SK-N-SH (cell line): ENCODE data around the gene PRCC. TPM values are rescaled to one million over a fixed set of nuclear protein-coding genes. Genes with fewer than 3 reads are reported as not detected.

Source experiments
- CTCF ChIA-PET: fragments of 300-600, 350-600 bp; formaldehyde crosslinking; extraction: SDS; loops from one replicate; lab custom pipeline; 2021; lab: Yijun Ruan, JAX
- POLR2A ChIA-PET: fragments of 350-600 bp; sonication (Branson Sonifier 250); formaldehyde crosslinking; extraction: SDS; loops from one replicate; lab custom pipeline; 2020; ENCODE audit warnings: antibody characterized with exemption, inconsistent platforms; lab: Yijun Ruan, JAX
- DNase-seq: peaks from one replicate; pipeline ENCODE4 v3.0.0; 2012
- H2AFZ ChIP-seq: fragments of 200-600 bp; sonication (generic); 2 replicates; pipeline ENCODE4 v1.8.1; 2016; ENCODE audit warnings: antibody characterized with exemption, mild to moderate bottlenecking, low read depth
- H3F3A ChIP-seq: fragments of 200-600 bp; sonication (generic); replicated peaks from 2 replicates; pipeline ENCODE3; 2016; ENCODE audit warnings: antibody characterized with exemption, mild to moderate bottlenecking; ENCODE audit not compliant: insufficient read depth
- H3K27ac ChIP-seq, 2 experiments: fragments of 200-500 bp in 1 of 2; fragments of 200-600 bp in 1 of 2; sonication (Bioruptor generic) in 1 of 2; sonication (generic), shearing (Covaris generic) in 1 of 2; 2 replicates each; pipeline versions ENCODE4 v1.5.1 to v1.6.1; 2014 to 2016; ENCODE audit warnings: low read depth in 2 of 2, inconsistent platforms in 1 of 2, low read length in 1 of 2, mild to moderate bottlenecking in 1 of 2, mixed read lengths in 1 of 2
- H3K27me3 ChIP-seq: fragments of 200-600 bp; sonication (generic), shearing (Covaris generic); 2 replicates; pipeline ENCODE4 v1.6.1; 2016; ENCODE audit warnings: mixed run types; ENCODE audit not compliant: insufficient read depth
- H3K36me3 ChIP-seq, 2 experiments: fragments of 200-500 bp in 1 of 2; fragments of 200-600 bp in 1 of 2; sonication (Bioruptor generic) in 1 of 2; sonication (generic) in 1 of 2; replicated peaks in 1 of 2; 2 replicates each; pipeline versions ENCODE3 to v1.5.1; 2014 to 2016; ENCODE audit warnings: low read length in 1 of 2, mild to moderate bottlenecking in 1 of 2; ENCODE audit not compliant: insufficient read depth in 2 of 2, control insufficient read depth in 1 of 2
- H3K4me1 ChIP-seq, 2 experiments: fragments of 200-500 bp in 1 of 2; fragments of 200-600 bp in 1 of 2; sonication (Bioruptor generic) in 1 of 2; sonication (generic), shearing (Covaris generic) in 1 of 2; 2 replicates each; pipeline versions ENCODE4 v1.5.1 to v1.6.1; 2014 to 2016; ENCODE audit warnings: low read depth in 1 of 2, low read length in 1 of 2, mixed run types in 1 of 2; ENCODE audit not compliant: insufficient read depth in 2 of 2, control insufficient read depth in 1 of 2
- H3K4me2 ChIP-seq: fragments of 200-600 bp; sonication (generic), shearing (Covaris generic); 2 replicates; pipeline ENCODE4 v1.6.1; 2017; ENCODE audit warnings: mixed run types
- H3K4me3 ChIP-seq, 2 experiments: fragments of 200-500 bp in 1 of 2; fragments of 200-600 bp in 1 of 2; sonication (Bioruptor generic) in 1 of 2; sonication (generic), shearing (Covaris generic) in 1 of 2; 2 replicates each; pipeline versions ENCODE4 v1.5.1 to v1.8.1; 2014 to 2016; ENCODE audit warnings: low read depth in 2 of 2, inconsistent platforms in 1 of 2, low read length in 1 of 2, mild to moderate bottlenecking in 1 of 2, mixed read lengths in 1 of 2, moderate library complexity in 1 of 2
- H3K79me2 ChIP-seq: fragments of 200-600 bp; sonication (generic); 2 replicates; pipeline ENCODE4 v1.8.1; 2017; ENCODE audit warnings: mild to moderate bottlenecking; ENCODE audit not compliant: insufficient read depth
- H3K9ac ChIP-seq: fragments of 200-600 bp; sonication (generic); 2 replicates; pipeline ENCODE4 v1.6.1; 2017; ENCODE audit warnings: mixed run types
- H3K9me2 ChIP-seq: fragments of 200-600 bp; sonication (generic); 2 replicates; pipeline ENCODE4 v1.6.1; 2017; ENCODE audit warnings: mixed run types
- H3K9me3 ChIP-seq: fragments of 200-600 bp; sonication (generic); 2 replicates; pipeline ENCODE4 v1.6.1; 2017; ENCODE audit warnings: mixed run types, mild to moderate bottlenecking, moderate library complexity
- H4K20me1 ChIP-seq: fragments of 200-600 bp; sonication (generic); 2 replicates; pipeline ENCODE4 v1.6.1; 2017; ENCODE audit warnings: mild to moderate bottlenecking, mixed run types; ENCODE audit not compliant: insufficient read depth
- CHD2 ChIP-seq: fragments of 150-350 bp; IDR thresholded peaks from 2 replicates; pipeline ENCODE4 v1.6.1; 2018; ENCODE audit warnings: low read length; ENCODE audit not compliant: partially characterized antibody
- ELF1 ChIP-seq: IDR thresholded peaks from 2 replicates; pipeline ENCODE4 v1.4.0; 2012
- EP300 ChIP-seq, 2 experiments: IDR thresholded peaks; 2 replicates each; pipeline versions ENCODE4 v1.4.0 to v1.6.1; 2012; ENCODE audit warnings: borderline replicate concordance in 1 of 2, low read depth in 1 of 2, low read length in 1 of 2
- MEF2A ChIP-seq: IDR thresholded peaks from 2 replicates; pipeline ENCODE4 v1.4.0; 2012; ENCODE audit warnings: low read depth, borderline replicate concordance
- MXI1 ChIP-seq: IDR thresholded peaks from 2 replicates; pipeline ENCODE4 v1.6.1; 2012; ENCODE audit warnings: mild to moderate bottlenecking, low read depth, low read length, improper control_type of control experiment
- NRF1 ChIP-seq: IDR thresholded peaks from 2 replicates; pipeline ENCODE4 v1.6.1; 2012; ENCODE audit warnings: low read depth, mild to moderate bottlenecking, low read length
- PBX3 ChIP-seq: IDR thresholded peaks from 2 replicates; pipeline ENCODE4; 2012
- RAD21 ChIP-seq: IDR thresholded peaks from 2 replicates; pipeline ENCODE4 v1.6.1; 2012; ENCODE audit warnings: mild to moderate bottlenecking, low read length
- RCOR1 ChIP-seq: fragments of 150-350 bp; IDR thresholded peaks from 2 replicates; pipeline ENCODE4 v1.6.1; 2017; ENCODE audit warnings: antibody characterized with exemption, low read length
- RXRA ChIP-seq: IDR thresholded peaks from 2 replicates; pipeline ENCODE4 v1.4.0; 2012; ENCODE audit warnings: low read depth, mild to moderate bottlenecking, borderline replicate concordance
- SIN3A ChIP-seq: IDR thresholded peaks from 2 replicates; pipeline ENCODE4 v1.6.1; 2012; ENCODE audit warnings: low read depth, mild to moderate bottlenecking, low read length, moderate library complexity, borderline replicate concordance
- SMC3 ChIP-seq: IDR thresholded peaks from 2 replicates; pipeline ENCODE4 v1.6.1; 2012; ENCODE audit warnings: low read depth, low read length, improper control_type of control experiment
- TAF1 ChIP-seq: IDR thresholded peaks from 2 replicates; pipeline ENCODE4 v1.6.1; 2012; ENCODE audit warnings: low read depth, mild to moderate bottlenecking, low read length, moderate library complexity, borderline replicate concordance
- TCF12 ChIP-seq: IDR thresholded peaks from 2 replicates; pipeline ENCODE4 v1.4.0; 2012
- TEAD4 ChIP-seq: IDR thresholded peaks from 2 replicates; pipeline ENCODE4 v1.4.0; 2012; ENCODE audit warnings: mild to moderate bottlenecking, borderline replicate concordance; ENCODE audit not compliant: insufficient read depth
- YY1 ChIP-seq: IDR thresholded peaks from 2 replicates; pipeline ENCODE4 v1.4.0; 2012; ENCODE audit warnings: low read depth, mild to moderate bottlenecking
- ZBTB33 ChIP-seq: IDR thresholded peaks from 2 replicates; pipeline ENCODE4 v1.4.0; 2012; ENCODE audit warnings: low read depth, borderline replicate concordance
- WGBS: methylation state at CpG from one replicate; pipeline ENCODE4 v1.1.6; 2017; ENCODE audit warnings: low lambda C conversion rate; 5-methylcytosine and 5-hydroxymethylcytosine counted together
- polyA plus RNA-seq, 3 experiments: library from polyadenylated mRNA; depleted of rRNA; stranded (reverse); fragments of >200 nt; gene quantifications; 2 replicates each; pipeline ENCODE4 v1.2.3, GENCODE V29; 2012
- TF ChIP-seq, protein P1 (sequence below): fragments of 150-350 bp; IDR thresholded peaks from 2 replicates; pipeline ENCODE4 v1.6.1; 2016; ENCODE audit warnings: mild to moderate bottlenecking, low read depth, low read length
- TF ChIP-seq, protein P2 (sequence below): fragments of 200-600 bp; sonication (generic); IDR thresholded peaks from 2 replicates; pipeline ENCODE4 v1.6.1; 2017; ENCODE audit warnings: antibody characterized with exemption, mild to moderate bottlenecking, moderate library complexity

Gene PRCC
- polyA plus RNA-seq, 1 of the 3 experiments (the other 2 are of a cell fraction) = 39.2 TPM

GRCh38 chr1:156775799-156776198 is 8.5 kb downstream of the PRCC start:
- peaks cover 12 to 13% of the 10 kb centered on the region in 2 experiments for H3K36me3 ChIP-seq
- DNase-seq = no peak
- H3K4me1 ChIP-seq = peaks cover 20 to 34% of the 10 kb centered on the region in 2 experiments; a peak in 3 of 4 replicates
- peaks cover 97% of the 10 kb centered on the region for H3K79me2 ChIP-seq
- POLR2A ChIA-PET = no interaction called here
- H2AFZ ChIP-seq = no peak overlapping the region
- H3K27me3 ChIP-seq = no peaks in the 10 kb centered on the region
- H3K9ac ChIP-seq = 0 out of 2 replicates have a peak overlapping the region, but pooled peaks have one; percentile 21
- peaks cover 18% of the 10 kb centered on the region for H3F3A ChIP-seq
- no peaks in the 10 kb centered on the region for H3K9me2 ChIP-seq
- no peak overlapping the region for H3K4me2 ChIP-seq
- H4K20me1 ChIP-seq = peaks cover 78% of the 10 kb centered on the region
- 70% methylated on average over 4 of the region's 5 CpGs for WGBS
- TF ChIP-seq RXRA = no peak
- no peak for TF ChIP-seq YY1
- no peak for TF ChIP-seq TCF12
- no peak for TF ChIP-seq SMC3
- TF ChIP-seq MXI1 = no peak
- TF ChIP-seq ELF1 = no peak
- no peak for TF ChIP-seq TAF1
- TF ChIP-seq RCOR1 = no peak
- TF ChIP-seq NRF1 = no peak
- no peak for TF ChIP-seq ZBTB33
- TF ChIP-seq PBX3 = no peak
- TF ChIP-seq, protein P1, sequence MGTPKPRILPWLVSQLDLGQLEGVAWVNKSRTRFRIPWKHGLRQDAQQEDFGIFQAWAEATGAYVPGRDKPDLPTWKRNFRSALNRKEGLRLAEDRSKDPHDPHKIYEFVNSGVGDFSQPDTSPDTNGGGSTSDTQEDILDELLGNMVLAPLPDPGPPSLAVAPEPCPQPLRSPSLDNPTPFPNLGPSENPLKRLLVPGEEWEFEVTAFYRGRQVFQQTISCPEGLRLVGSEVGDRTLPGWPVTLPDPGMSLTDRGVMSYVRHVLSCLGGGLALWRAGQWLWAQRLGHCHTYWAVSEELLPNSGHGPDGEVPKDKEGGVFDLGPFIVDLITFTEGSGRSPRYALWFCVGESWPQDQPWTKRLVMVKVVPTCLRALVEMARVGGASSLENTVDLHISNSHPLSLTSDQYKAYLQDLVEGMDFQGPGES = no peak
- TF ChIP-seq, all 33 proteins: peak for 0
- Histone ChIP-seq H3K9me3 (no peaks in the 10 kb centered on the region), H3K27ac (no peak overlapping the region; a peak in 1 of 4 replicates), H3K4me3 (no peak overlapping the region)
- CTCF ChIA-PET = interaction anchor here (0.7 to 1.9 kb wide), 8 partner anchors 15 to 87 kb away, joined by 3 to 9 read pairs (median 4); partner anchors contain the start of gene NTRK1

DNA sequence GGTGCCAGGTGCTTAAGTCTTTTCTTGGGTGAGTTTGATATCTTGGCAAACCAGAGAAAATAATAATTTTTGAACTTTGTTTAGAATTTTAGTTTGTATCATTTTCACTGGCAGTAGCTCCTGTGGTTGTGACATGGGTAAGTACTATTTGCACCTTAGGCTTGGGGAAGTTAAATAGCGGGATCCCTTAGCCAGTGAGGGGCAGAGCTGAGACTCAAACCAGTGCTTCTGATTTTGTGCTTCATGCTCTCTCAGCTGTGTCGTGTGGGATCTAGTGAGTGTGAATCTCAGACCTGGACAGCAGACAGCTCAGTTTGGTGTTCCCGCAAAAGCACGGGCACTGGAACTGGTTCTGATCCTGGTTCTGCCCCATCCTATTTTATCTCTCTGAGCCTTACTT is 9.6 kb downstream of the PRCC start:
- Histone ChIP-seq H3K4me2 (no peak overlapping the region), H3F3A (peaks cover 24% of the 10 kb centered on the region), H3K36me3 (peaks cover 6 to 7% of the 10 kb centered on the region in 2 experiments), H3K27ac (peak overlapping the region in 1 of 2 experiments; percentile 39; a peak in 2 of 4 replicates), H3K9me2 (no peaks in the 10 kb centered on the region), H3K27me3 (no peaks in the 10 kb centered on the region), H3K9ac (no peak overlapping the region), H3K9me3 (no peaks in the 10 kb centered on the region), H4K20me1 (peaks cover 82% of the 10 kb centered on the region), H3K4me3 (no peak overlapping the region), H3K4me1 (peaks cover 24% of the 10 kb centered on the region in 2 experiments; a peak in 3 of 4 replicates), H3K79me2 (peaks cover 93% of the 10 kb centered on the region), H2AFZ (no peak overlapping the region)
- no peak for DNase-seq
- CTCF ChIA-PET = interaction anchor here (0.6 to 2.5 kb wide), 9 partner anchors 16 to 152 kb away, joined by 3 to 11 read pairs (median 4); partner anchors contain the start of genes INSRR and NTRK1
- 88% methylated on average over 4 of the region's 4 CpGs for WGBS
- POLR2A ChIA-PET = interaction anchor here (1.0 kb wide), 1 partner anchor 10 kb away, joined by 3 read pairs; the partner anchor contains the start of gene PRCC
- TF ChIP-seq TEAD4 = no peak
- TF ChIP-seq TAF1 = no peak
- TF ChIP-seq MEF2A = no peak
- TF ChIP-seq RAD21 = no peak
- no peak for TF ChIP-seq RCOR1
- TF ChIP-seq EP300 (IDR thresholded peaks at IDR 0.05; ENCODE audit: borderline replicate concordance in 1 of 2, low read depth in 1 of 2, low read length in 1 of 2) = no peak
- TF ChIP-seq CHD2 = no peak
- no peak for TF ChIP-seq MXI1
- TF ChIP-seq TCF12 = no peak
- TF ChIP-seq, protein P1 = no peak
- TF ChIP-seq SIN3A = no peak
- TF ChIP-seq, protein P2, sequence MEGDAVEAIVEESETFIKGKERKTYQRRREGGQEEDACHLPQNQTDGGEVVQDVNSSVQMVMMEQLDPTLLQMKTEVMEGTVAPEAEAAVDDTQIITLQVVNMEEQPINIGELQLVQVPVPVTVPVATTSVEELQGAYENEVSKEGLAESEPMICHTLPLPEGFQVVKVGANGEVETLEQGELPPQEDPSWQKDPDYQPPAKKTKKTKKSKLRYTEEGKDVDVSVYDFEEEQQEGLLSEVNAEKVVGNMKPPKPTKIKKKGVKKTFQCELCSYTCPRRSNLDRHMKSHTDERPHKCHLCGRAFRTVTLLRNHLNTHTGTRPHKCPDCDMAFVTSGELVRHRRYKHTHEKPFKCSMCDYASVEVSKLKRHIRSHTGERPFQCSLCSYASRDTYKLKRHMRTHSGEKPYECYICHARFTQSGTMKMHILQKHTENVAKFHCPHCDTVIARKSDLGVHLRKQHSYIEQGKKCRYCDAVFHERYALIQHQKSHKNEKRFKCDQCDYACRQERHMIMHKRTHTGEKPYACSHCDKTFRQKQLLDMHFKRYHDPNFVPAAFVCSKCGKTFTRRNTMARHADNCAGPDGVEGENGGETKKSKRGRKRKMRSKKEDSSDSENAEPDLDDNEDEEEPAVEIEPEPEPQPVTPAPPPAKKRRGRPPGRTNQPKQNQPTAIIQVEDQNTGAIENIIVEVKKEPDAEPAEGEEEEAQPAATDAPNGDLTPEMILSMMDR = no peak
